ENCODE data around the gene ZNF785.
"Not testable (repeated sequence)": the region's sequence is repeated elsewhere in the genome, so short reads cannot be mapped to it uniquely, and the experiment has no call there.

Gene ZNF785

DNA sequence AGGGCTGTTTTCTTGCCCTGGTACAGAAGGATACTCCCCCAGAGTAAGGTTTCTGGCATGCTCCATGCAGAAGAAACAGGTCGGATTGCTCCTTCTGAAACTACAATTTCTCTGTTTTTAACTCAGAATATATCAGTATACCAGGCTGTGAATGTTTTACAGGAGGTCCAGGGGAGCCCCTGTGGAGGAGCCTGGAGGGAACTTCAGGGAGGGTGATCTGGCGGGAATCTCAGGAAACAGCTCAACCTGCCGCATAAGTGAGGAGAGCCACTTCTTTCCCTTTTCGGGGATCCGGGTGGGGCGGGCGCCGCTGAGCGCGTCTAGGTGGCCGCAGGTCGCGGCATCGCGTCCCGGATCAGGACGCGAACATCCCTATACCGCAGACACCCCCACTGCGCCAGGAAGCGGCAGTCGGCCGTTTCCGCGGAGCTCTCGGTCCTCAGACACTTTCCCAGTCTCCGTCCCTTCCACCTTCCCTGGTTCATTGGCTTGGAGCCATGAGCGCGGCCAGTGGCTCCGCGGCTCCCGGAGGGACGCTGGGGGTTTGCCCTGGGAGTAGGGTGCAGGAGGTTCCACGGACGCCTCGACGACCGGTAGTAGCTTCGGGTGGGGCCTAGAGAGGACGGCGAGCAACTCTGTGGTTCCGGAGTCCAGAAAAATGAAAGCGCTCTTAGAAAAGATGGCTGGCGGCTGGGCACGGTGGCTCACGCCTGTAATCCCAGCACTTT lies 24.2 kb downstream of the ZNF785 start:
- no peak for DNase-seq

GRCh38 chr16:30559690-30560089 lies 25.8 kb downstream of the ZNF785 start:
- no peak for DNase-seq

DNA sequence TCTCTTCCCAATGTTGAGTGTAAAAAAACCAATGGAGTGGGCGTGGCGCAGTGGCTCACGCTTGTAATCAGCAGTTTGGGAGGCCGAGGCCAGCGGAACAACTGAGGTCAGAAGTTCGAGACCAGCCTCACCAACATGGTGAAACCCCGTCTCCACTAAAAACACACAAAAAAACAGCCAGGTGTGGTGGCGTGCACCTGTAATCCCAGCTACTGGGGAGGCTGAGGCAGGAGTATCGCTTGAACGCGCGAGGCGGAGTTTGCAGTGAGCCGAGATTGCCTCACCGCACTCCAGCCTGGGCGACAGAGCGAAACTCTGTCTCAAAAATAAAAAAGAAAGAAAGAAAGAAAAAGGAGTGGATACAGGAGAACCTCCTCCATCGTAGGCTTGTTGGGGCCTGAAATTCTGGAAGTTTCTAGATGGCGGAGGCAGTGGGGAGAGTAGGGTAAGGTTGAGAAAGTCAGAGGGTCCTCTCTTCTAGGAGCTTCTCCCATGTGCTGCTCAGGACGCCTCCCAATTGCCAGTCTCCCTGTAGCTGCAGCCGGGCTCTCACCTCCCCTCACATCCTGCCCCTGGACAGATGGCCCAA lies 26.6 kb downstream of the ZNF785 start:
- no peak for DNase-seq

- DNase-seq: peak; percentile 90
These were observed 27.3 kb downstream of the ZNF785 start, which contains the start of gene ZNF764 for GRCh38 chr16:30557957-30558788. ZNF764 (minus strand) TSS chr16:30558374; CDS start chr16:30558182, 192 bp downstream.

- DNase-seq: no peak
These were observed 27.9 kb downstream of the ZNF785 start for GRCh38 chr16:30557707-30557956.

DNA sequence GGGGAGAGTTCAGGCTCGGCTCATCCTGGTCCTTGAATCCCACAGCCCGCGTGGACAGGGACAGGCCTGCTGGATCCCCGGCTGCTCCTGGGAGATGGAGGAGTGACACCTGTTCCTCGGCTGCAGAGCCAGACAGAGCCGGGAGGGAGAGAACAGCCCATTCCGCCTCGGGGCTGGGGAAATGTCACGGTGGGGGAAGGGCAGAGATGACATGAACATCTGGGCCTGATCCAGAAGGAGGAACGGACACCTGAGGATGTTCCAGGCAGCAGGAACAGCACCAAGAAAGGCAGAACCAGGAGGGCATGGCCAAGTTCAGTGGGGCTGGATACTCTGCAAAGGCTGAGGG lies 29.4 kb downstream of the ZNF785 start:
- DNase-seq: no peak

DNA sequence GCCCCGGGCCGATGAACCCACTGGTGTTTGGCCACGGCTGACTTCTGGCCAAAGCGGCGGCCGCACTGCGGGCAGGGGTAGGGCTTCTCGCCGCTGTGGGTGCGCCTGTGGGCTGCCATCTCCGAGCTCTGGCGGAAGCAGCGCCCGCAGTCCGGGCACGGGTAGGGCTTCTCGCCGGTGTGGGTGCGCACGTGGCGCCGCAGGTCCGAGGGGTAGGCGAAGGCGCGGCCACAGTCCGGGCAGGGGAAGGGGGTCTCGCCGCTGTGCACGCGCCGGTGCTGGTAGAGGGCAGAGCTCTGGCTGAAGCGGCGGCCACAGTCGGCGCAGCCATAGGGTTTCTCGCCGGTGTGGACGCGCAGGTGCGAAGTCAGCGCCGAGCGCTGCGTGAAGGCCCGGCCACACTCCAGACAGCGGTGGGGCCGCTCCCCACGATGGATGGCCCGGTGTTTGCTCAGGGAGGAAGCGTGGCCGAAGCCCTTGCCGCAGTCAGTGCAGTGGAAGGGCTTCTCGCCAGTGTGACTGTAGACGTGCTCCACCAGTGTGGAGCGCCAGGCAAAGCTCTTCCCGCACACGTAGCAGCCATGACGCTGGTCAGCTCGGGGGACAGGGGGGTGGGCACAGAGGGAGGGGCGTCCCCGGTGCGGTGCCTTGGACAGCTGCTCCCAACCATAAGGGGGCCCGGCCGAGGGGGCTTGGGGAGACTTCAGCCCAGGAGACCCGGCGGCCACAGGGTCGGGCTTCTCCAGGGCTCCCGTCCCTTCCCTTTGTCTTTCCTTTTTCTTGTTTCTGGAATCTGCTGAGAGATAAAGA lies 30.0 kb downstream of the ZNF785 start:
- no peak for DNase-seq

- no peak for DNase-seq
These were observed 30.8 kb downstream of the ZNF785 start for GRCh38 chr16:30554557-30555314.

GRCh38 chr16:30553393-30553899 lies 32.1 kb downstream of the ZNF785 start:
- no peak for DNase-seq

GRCh38 chr16:30552956-30553355 lies 32.5 kb downstream of the ZNF785 start:
- DNase-seq: no peak

- no peak for DNase-seq
These were observed 33.7 kb downstream of the ZNF785 start for GRCh38 chr16:30551781-30552180.

- DNase-seq: no peak
These were observed 36.9 kb downstream of the ZNF785 start for GRCh38 chr16:30548416-30549253.

DNA sequence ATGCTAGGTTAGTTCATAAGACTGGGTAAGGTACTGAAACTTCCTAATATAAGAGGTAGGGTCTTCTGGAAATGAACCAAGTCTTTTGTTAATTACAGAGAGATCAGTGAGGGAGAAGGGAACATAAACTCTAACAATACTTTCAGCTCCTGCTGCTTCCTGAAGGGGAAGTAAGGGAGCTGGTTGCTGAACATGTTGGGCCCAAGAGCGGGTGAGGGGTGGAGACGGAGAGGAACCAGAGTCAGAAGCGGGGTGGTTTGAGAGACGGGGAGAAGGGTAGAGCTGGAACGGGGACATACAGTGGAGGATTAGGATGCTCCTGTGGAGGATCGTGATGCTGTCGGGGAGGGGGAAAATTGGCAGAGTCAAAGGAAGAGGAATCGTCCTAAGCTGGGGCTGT lies 39.4 kb downstream of the ZNF785 start:
- no peak for DNase-seq

GRCh38 chr16:30543067-30543466 lies 42.4 kb downstream of the ZNF785 start:
- DNase-seq: no peak

GRCh38 chr16:30541502-30542329 lies 43.8 kb downstream of the ZNF785 start:
- no peak for DNase-seq

GRCh38 chr16:30540916-30541464 lies 44.5 kb downstream of the ZNF785 start:
- not testable (repeated sequence) for DNase-seq

GRCh38 chr16:30539986-30540526 lies 45.4 kb downstream of the ZNF785 start:
- not testable (repeated sequence) for DNase-seq

DNA sequence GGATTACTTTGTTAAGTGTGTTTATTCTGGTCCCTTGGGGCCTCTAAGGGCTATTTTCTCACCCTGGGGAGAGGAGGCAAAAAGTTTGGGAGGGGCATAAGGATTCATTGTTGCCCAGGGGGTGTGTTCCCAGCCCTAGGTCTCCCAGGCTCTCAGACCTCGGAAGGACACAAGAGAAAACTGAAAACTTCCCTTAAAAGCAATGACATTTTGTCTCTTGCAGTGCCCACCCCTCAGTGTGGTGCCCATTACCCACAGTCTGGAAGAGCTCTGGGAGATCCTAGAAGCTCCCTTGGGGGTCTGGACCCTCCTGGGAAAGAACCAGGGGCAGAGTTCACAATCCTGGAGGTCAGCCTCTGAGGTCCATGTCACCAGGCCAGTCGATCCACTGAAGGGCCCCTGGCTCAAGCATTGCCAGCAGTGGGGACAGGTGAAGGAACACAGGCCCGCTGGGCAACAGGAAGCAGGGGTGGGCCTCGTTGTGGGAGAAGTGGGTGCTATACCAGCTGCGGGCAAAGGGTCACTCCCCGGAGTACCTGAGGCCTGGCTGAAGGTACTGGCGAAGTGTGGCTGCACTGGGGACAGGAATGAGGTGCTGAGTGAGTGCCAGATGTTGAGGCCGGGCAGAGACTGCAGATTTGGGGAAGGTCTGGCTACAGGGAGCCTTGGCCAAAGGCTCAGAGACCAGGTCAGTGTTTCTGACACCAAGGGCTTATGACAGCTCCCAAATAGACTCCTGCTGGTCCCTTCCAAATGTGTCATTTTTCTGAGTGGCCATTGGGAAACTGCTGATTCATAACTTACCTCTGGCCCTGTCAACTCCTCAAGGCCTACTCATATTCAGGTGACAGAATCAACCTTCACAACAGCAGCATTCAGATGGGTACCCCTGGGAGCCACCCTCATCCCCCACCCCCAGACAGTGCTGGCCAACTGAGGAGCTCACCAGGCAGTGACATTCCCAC lies 46.2 kb downstream of the ZNF785 start:
- DNase-seq: no peak
